Endothelial cell of umbilical vein (primary cell): ENCODE measurements around the gene TRIM10. TPM values are rescaled to one million over a fixed set of nuclear protein-coding genes. Genes with fewer than 3 reads are reported as not detected.

ENCODE experiments used
- BruUV-seq: library from RNA; stranded (reverse); fragments of 400-500 nt; replicated peaks from 2 replicates; lab custom pipeline; 2021; lab: Mats Ljungman, UMichigan
- CTCF ChIA-PET: fragments of 300-600, 350-600 bp; sonication (Branson Sonifier 250); formaldehyde crosslinking; loops from one replicate; lab custom pipeline; 2021; ENCODE audit warnings: antibody characterized with exemption, inconsistent platforms; lab: Charles Lee
- POLR2A ChIA-PET: fragments of 300-600, 350-600 bp; sonication (Branson Sonifier 250); formaldehyde crosslinking; loops from one replicate; lab custom pipeline; 2021; ENCODE audit warnings: antibody characterized with exemption, inconsistent platforms; lab: Charles Lee
- DNase-seq: peaks from one replicate; pipeline ENCODE4 v3.0.0-alpha.2; 2011; ENCODE audit warnings: low read depth, low spot score
- FAIRE-seq: peaks from 2 replicates; lab custom pipeline; 2011; peaks lifted over from hg19 to GRCh38; lab: Jason Lieb, UNC
- H2AFZ ChIP-seq: 2 replicates; pipeline ENCODE4 v1.6.0; 2012; ENCODE audit warnings: low read depth, low read length, control low read depth, inconsistent platforms
- H3K27ac ChIP-seq: 2 replicates; pipeline ENCODE4 v1.5.1; 2011; ENCODE audit warnings: low read depth, mild to moderate bottlenecking, control low read depth, low read length, moderate library complexity; ENCODE audit not compliant: insufficient read depth
- H3K27me3 ChIP-seq, 2 experiments: 2 replicates each; pipeline versions ENCODE4 v1.6.0 to v1.6.1; 2011; ENCODE audit warnings: low read length in 2 of 2, mixed read lengths in 1 of 2; ENCODE audit not compliant: control insufficient read depth in 2 of 2, insufficient read depth in 2 of 2
- H3K36me3 ChIP-seq, 2 experiments: 2 replicates in 1 of 2; 3 replicates in 1 of 2; pipeline ENCODE4 v1.5.1; 2011; ENCODE audit warnings: low read length in 2 of 2, mild to moderate bottlenecking in 1 of 2, moderate library complexity in 1 of 2; ENCODE audit not compliant: control insufficient read depth in 2 of 2, insufficient read depth in 2 of 2; ENCODE audit errors: extremely low read depth in 1 of 2
- H3K4me1 ChIP-seq: 3 replicates; pipeline ENCODE4 v1.5.1; 2011; ENCODE audit warnings: mild to moderate bottlenecking, low read length; ENCODE audit not compliant: control insufficient read depth, insufficient read depth; ENCODE audit errors: extremely low read depth
- H3K4me2 ChIP-seq: 2 replicates; pipeline ENCODE4 v1.6.1; 2011; ENCODE audit warnings: low read length, control low read depth, mixed read lengths; ENCODE audit not compliant: insufficient read depth
- H3K4me3 ChIP-seq, 3 experiments: fragments of 200-600 bp in 1 of 3; sonication (generic), shearing (Covaris generic) in 1 of 3; replicated peaks in 1 of 3; 2 replicates each; pipeline ENCODE4 v1.5.1; 2011 to 2016; ENCODE audit warnings: control low read depth in 3 of 3, low read length in 3 of 3, mild to moderate bottlenecking in 2 of 3, inconsistent platforms in 1 of 3, low read depth in 1 of 3, moderate library complexity in 1 of 3; ENCODE audit not compliant: insufficient read depth in 1 of 3
- H3K79me2 ChIP-seq: 2 replicates; pipeline ENCODE4 v1.6.0; 2012; ENCODE audit warnings: low read length, inconsistent platforms; ENCODE audit not compliant: control insufficient read depth, insufficient read depth
- H3K9ac ChIP-seq: replicated peaks from 2 replicates; pipeline ENCODE3; 2011; ENCODE audit warnings: low read length, control low read depth; ENCODE audit not compliant: insufficient read depth; ENCODE audit errors: extremely low read depth
- H3K9me1 ChIP-seq: replicated peaks from 3 replicates; pipeline ENCODE4 v1.6.0; 2011; ENCODE audit warnings: mild to moderate bottlenecking, low read length; ENCODE audit not compliant: control insufficient read depth, insufficient read depth; ENCODE audit errors: extremely low read depth
- H3K9me3 ChIP-seq: replicated peaks from 2 replicates; pipeline ENCODE4 v1.5.1; 2012; ENCODE audit warnings: low read length, inconsistent platforms; ENCODE audit not compliant: control insufficient read depth, insufficient read depth
- H4K20me1 ChIP-seq: replicated peaks from 2 replicates; pipeline ENCODE3; 2011; ENCODE audit warnings: mild to moderate bottlenecking, low read length; ENCODE audit not compliant: control insufficient read depth, insufficient read depth; ENCODE audit errors: extremely low read depth
- CTCF ChIP-seq, 2 donors: IDR thresholded peaks; 1 replicate in 1 of 2; 2 replicates in 1 of 2; pipeline ENCODE4 v1.5.1; 2011; ENCODE audit warnings: low read length in 2 of 2, mild to moderate bottlenecking in 2 of 2, moderate library complexity in 2 of 2, control low read depth in 1 of 2, inconsistent platforms in 1 of 2, low read depth in 1 of 2; ENCODE audit not compliant: insufficient read depth in 1 of 2; ENCODE audit errors: extremely low read depth in 1 of 2
- EZH2 ChIP-seq: IDR thresholded peaks from 2 replicates; pipeline ENCODE4 v1.6.1; 2012; ENCODE audit warnings: borderline replicate concordance, low read depth, mild to moderate bottlenecking, moderate library complexity, low read length, inconsistent platforms; ENCODE audit not compliant: severe bottlenecking
- JUN ChIP-seq: IDR thresholded peaks from 2 replicates; pipeline ENCODE4 v1.6.1; 2011; ENCODE audit warnings: borderline replicate concordance, low read depth; ENCODE audit not compliant: insufficient read length, insufficient read depth
- MYC ChIP-seq: IDR thresholded peaks from one replicate; pipeline ENCODE4 v1.6.1; 2011; ENCODE audit warnings: mild to moderate bottlenecking, low read depth, low read length
- POLR2AphosphoS5 ChIP-seq: IDR thresholded peaks from 2 replicates; pipeline ENCODE4 v1.6.1; 2012; ENCODE audit warnings: low read depth, mild to moderate bottlenecking, control low read depth, low read length, moderate library complexity; ENCODE audit not compliant: insufficient read depth
- dilution Hi-C: fragments of 300-500 bp; cut with MboI; formaldehyde crosslinking; loops from one replicate; pipeline ENCODE4 v1.15.0; 2019; ENCODE audit warnings: low sequenced_read_pairs; ENCODE audit not compliant: extremely low pct_ligation_motif_present
- intact Hi-C: fragments of 100-400 bp; cut with micrococcal nuclease; formaldehyde crosslinking; loops from one replicate; pipeline ENCODE4 v1.10.0; 2022
- polyA plus RNA-seq, 4 experiments: library from polyadenylated mRNA; depleted of rRNA in 3 of 4; stranded (reverse) in 3 of 4; unstranded in 1 of 4; fragments of >200 nt; gene quantifications; 2 replicates each; pipeline versions ENCODE4 v1.2.1 to v1.2.3, GENCODE V29; 2011 to 2012; ENCODE audit warnings: missing spikeins in 1 of 4
- total RNA-seq: library from RNA; stranded (reverse); gene quantifications from 2 replicates; pipeline ENCODE4 v1.2.3, GENCODE V29; 2021

Gene TRIM10
- total and polyA plus RNA-seq, 2 donors (not counting 3 experiments of a cell fraction or from before 2014, with no cell fraction given) = not detected

- Histone ChIP-seq H3K9ac (no peak within 1 kb of the TSS), H2AFZ (no peak within 1 kb of the TSS), H4K20me1 (no peaks in the 10 kb centered on the region), H3K9me3 (no peaks in the 10 kb centered on the region), H3K4me3 (no peak within 1 kb of the TSS), H3K36me3 (no peaks in the 10 kb centered on the region), H3K4me1 (no peaks in the 10 kb centered on the region), H3K9me1 (no peaks in the 10 kb centered on the region), H3K4me2 (no peak within 1 kb of the TSS), H3K27me3 (peaks cover 14 to 42% of the 10 kb centered on the region in 2 experiments), H3K27ac (no peak within 1 kb of the TSS), H3K79me2 (no peaks in the 10 kb centered on the region)
- intact Hi-C loops (loop anchor here (10.0 kb wide), 1 partner anchor 151 kb away; no protein-coding TSS in a partner anchor), dilution Hi-C loops (no loop called here)
- FAIRE-seq = no peak
- ChIA-PET POLR2A (no interaction called here), CTCF (interaction anchor here (12.2 kb wide), 1 partner anchor 32 kb away, joined by 311 read pairs; no protein-coding TSS in a partner anchor)
- no peak for TF ChIP-seq JUN
- no peak for TF ChIP-seq POLR2AphosphoS5
- TF ChIP-seq MYC = no peak
- TF ChIP-seq EZH2 = no peak
- no peak for TF ChIP-seq CTCF (IDR thresholded peaks at IDR 0.05; ENCODE audit: extremely low read depth in 1 of 2, insufficient read depth in 1 of 2, low read depth in 1 of 2, low read length in 2 of 2)
- BruUV-seq = no TSS peak
- DNase-seq = no peak
Measured at GRCh38 chr6:30135757-30136156, 25.3 kb downstream of the TRIM10 start, which contains the start of gene TRIM40. Gene TRIM40, plus strand, starts transcription at chr6:30136140. Its CDS starts 897 bp downstream, at chr6:30137037.
